GM12891 (cell line): ENCODE data around the gene CDH23.

ENCODE experiments used
- DNase-seq: peaks from one replicate; pipeline ENCODE4 v3.0.0; 2011; ENCODE audit warnings: low spot score; ENCODE audit not compliant: insufficient read length
- FAIRE-seq: peaks from 2 replicates; lab custom pipeline; 2011; peaks lifted over from hg19 to GRCh38; lab: Jason Lieb, UNC
- PAX5 ChIP-seq: IDR thresholded peaks from 2 replicates; pipeline ENCODE4 v1.6.1; 2011; ENCODE audit warnings: low read length, moderate library complexity, mild to moderate bottlenecking; ENCODE audit not compliant: insufficient read depth, severe bottlenecking
- POLR2A ChIP-seq: IDR thresholded peaks from 2 replicates; pipeline ENCODE4 v1.6.1; 2011; ENCODE audit warnings: low read depth, low read length, control low read depth
- POLR2AphosphoS5 ChIP-seq: IDR thresholded peaks from 2 replicates; pipeline ENCODE4 v1.6.1; 2011; ENCODE audit warnings: low read depth, low read length, control low read depth
- POU2F2 ChIP-seq: IDR thresholded peaks from 2 replicates; pipeline ENCODE4 v1.6.1; 2011; ENCODE audit warnings: low read depth, mild to moderate bottlenecking, control low read depth, low read length, moderate library complexity
- SPI1 ChIP-seq: IDR thresholded peaks from 2 replicates; pipeline ENCODE4 v1.6.1; 2011; ENCODE audit warnings: low read depth, low read length, control low read depth
- TAF1 ChIP-seq: IDR thresholded peaks from 2 replicates; pipeline ENCODE4 v1.6.1; 2011; ENCODE audit warnings: low read depth, low read length, control low read depth

The CDH23 gene

GRCh38 chr10:71772832-71773220, 376.1 kb downstream of the CDH23 start:
- TF ChIP-seq POLR2A (no peak), POU2F2 (no peak), TAF1 (no peak), SPI1 (no peak), PAX5 (no peak), POLR2AphosphoS5 (no peak)
- DNase-seq (no peak), FAIRE-seq (no peak)

GRCh38 chr10:71773221-71773971, 376.7 kb downstream of the CDH23 start, which contains the start of gene VSIR:
VSIR (minus strand) TSS chr10:71773520; CDS start chr10:71773439, 81 bp downstream.
- DNase-seq (peak; percentile 90), FAIRE-seq (peak; percentile 82)
- TF ChIP-seq POU2F2, result no peak
- TF ChIP-seq POLR2A, result peak; percentile 54; the same call in 1 of the 2 replicates
- TF ChIP-seq TAF1, result peak; percentile 45; the same call in 1 of the 2 replicates
- 0 out of 2 replicates have a peak, but pooled peaks have one; percentile 45 for TF ChIP-seq POLR2AphosphoS5
- TF ChIP-seq PAX5, result no peak

- TF ChIP-seq POLR2A, result no peak
- TF ChIP-seq POU2F2, result no peak
- TF ChIP-seq POLR2AphosphoS5, result no peak
- TF ChIP-seq TAF1, result no peak
- TF ChIP-seq PAX5, result no peak
- peak; percentile 38; the same call in 1 of the 2 replicates for TF ChIP-seq SPI1
- FAIRE-seq, result no peak
Observed at GRCh38 chr10:71774916-71775702, 378.4 kb downstream of the CDH23 start.

GRCh38 chr10:71776481-71776925, 379.8 kb downstream of the CDH23 start:
- peak; percentile 66 for TF ChIP-seq SPI1
- TF ChIP-seq POLR2A, result no peak
- TF ChIP-seq PAX5, result no peak
- no peak for TF ChIP-seq POU2F2
- TF ChIP-seq POLR2AphosphoS5, result no peak
- TF ChIP-seq TAF1, result no peak
- FAIRE-seq (no peak), DNase-seq (no peak)

More at GRCh38 chr10:71774916-71775702, 378.4 kb downstream of the CDH23 start:
- no peak for DNase-seq

- TF ChIP-seq TAF1, result no peak
- no peak for TF ChIP-seq SPI1
- no peak for TF ChIP-seq PAX5
- TF ChIP-seq POU2F2, result no peak
- TF ChIP-seq POLR2AphosphoS5, result no peak
- no peak for TF ChIP-seq POLR2A
- FAIRE-seq, result no peak
- DNase-seq, result no peak
Observed at GRCh38 chr10:71777213-71777985, 380.7 kb downstream of the CDH23 start.

GRCh38 chr10:71778071-71778825, 381.5 kb downstream of the CDH23 start:
- TF ChIP-seq TAF1 (no peak), POLR2A (no peak), PAX5 (no peak), POLR2AphosphoS5 (no peak), POU2F2 (no peak), SPI1 (no peak)
- DNase-seq (no peak), FAIRE-seq (no peak)

GRCh38 chr10:71779641-71780040, 382.9 kb downstream of the CDH23 start:
- DNase-seq (no peak), FAIRE-seq (no peak)
- TF ChIP-seq POLR2AphosphoS5 (no peak), TAF1 (no peak), POU2F2 (no peak), SPI1 (no peak), POLR2A (no peak)

- TF ChIP-seq TAF1, result no peak
- TF ChIP-seq SPI1, result no peak
- TF ChIP-seq PAX5, result no peak
- no peak for TF ChIP-seq POLR2AphosphoS5
- no peak for TF ChIP-seq POU2F2
- TF ChIP-seq POLR2A, result no peak
- FAIRE-seq, result no peak
- no peak for DNase-seq
Observed at GRCh38 chr10:71780156-71780555, 383.4 kb downstream of the CDH23 start.
